ENCODE data around the gene GRXCR2.

Gene GRXCR2, protein sequence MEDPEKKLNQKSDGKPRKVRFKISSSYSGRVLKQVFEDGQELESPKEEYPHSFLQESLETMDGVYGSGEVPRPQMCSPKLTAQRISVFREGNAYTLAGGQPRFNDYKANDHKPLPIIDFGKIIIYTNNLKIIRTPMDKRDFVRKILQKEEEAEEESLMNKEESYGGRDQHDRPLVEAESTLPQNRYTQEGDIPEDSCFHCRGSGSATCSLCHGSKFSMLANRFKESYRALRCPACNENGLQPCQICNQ

DNA sequence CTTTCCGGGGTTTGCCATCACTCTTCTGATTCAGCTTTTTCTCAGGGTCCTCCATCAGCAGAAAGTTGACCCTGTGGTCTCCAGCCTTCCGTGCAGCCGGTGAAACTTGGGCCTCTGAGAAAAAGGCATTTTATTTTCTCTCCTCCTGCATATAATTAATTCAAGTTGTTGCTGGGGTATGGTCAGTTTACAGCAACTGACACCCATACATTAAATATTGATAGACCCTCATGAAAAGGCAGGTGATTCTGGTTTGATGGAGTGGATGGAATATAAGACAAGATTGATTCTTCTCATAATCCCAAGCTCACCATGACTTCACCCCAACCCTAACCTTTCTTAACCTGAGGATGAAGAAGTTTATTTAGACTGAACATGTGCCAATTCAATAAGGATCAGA, at the start of gene GRXCR2:
Gene GRXCR2 (minus strand): TSS at position 101 of the 400 bp plus-strand sequence. CDS start 46 bp downstream, at position 55.
- TF ChIP-seq, protein P1, sequence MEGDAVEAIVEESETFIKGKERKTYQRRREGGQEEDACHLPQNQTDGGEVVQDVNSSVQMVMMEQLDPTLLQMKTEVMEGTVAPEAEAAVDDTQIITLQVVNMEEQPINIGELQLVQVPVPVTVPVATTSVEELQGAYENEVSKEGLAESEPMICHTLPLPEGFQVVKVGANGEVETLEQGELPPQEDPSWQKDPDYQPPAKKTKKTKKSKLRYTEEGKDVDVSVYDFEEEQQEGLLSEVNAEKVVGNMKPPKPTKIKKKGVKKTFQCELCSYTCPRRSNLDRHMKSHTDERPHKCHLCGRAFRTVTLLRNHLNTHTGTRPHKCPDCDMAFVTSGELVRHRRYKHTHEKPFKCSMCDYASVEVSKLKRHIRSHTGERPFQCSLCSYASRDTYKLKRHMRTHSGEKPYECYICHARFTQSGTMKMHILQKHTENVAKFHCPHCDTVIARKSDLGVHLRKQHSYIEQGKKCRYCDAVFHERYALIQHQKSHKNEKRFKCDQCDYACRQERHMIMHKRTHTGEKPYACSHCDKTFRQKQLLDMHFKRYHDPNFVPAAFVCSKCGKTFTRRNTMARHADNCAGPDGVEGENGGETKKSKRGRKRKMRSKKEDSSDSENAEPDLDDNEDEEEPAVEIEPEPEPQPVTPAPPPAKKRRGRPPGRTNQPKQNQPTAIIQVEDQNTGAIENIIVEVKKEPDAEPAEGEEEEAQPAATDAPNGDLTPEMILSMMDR (IDR thresholded peaks at IDR 0.05; ENCODE audit: low read depth, low read length), result no peak
- no peak for DNase-seq (ENCODE audit: extremely low read depth, low read depth)

DNA sequence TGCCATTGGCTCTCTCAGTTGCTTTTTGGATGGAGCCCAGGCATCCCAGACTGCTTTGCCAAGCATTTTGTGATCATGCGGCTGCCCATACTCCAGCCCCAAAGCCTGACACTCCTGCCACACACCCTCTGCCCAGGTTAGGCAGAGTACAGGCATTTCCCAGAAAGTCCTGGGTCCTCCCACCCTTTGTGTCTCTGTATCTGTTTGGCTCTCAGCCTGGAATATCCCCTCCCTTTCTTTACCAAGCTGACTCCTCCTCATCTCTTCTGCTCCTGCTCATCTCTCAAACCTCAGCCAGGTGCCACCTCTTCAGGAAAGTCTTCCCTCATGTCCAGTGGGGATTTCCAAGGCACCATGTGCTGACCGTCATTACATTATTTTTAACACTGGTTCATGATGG, 49.2 kb upstream of the GRXCR2 start:
- TF ChIP-seq, protein P1 (IDR thresholded peaks at IDR 0.05; ENCODE audit: low read depth, low read length), result no peak

DNA sequence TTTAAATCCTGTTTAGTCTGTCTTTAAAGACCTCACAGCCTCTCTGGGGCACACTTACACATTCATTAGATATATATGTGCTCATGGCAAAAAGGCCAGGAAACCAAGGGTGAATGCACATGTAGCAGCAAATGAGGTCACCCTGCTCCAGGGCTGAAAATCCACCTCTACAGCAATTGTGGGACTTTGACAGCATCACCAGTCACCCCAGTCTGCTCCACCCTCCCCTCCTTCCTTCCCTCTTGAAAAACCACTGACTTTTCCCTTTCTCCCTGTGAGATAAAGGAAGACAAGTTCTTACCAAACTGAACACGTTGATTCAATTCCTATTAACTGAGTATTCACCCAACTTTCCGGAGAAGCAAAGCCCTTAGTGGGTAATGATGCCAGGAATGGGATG, 48.4 kb upstream of the GRXCR2 start:
- no peak for DNase-seq (ENCODE audit: extremely low read depth, low read depth)
- TF ChIP-seq, protein P1 (IDR thresholded peaks at IDR 0.05; ENCODE audit: low read depth, low read length), result no peak

More for the DNA sequence above, 49.2 kb upstream of the GRXCR2 start:
- DNase-seq (ENCODE audit: extremely low read depth, low read depth), result no peak

DNA sequence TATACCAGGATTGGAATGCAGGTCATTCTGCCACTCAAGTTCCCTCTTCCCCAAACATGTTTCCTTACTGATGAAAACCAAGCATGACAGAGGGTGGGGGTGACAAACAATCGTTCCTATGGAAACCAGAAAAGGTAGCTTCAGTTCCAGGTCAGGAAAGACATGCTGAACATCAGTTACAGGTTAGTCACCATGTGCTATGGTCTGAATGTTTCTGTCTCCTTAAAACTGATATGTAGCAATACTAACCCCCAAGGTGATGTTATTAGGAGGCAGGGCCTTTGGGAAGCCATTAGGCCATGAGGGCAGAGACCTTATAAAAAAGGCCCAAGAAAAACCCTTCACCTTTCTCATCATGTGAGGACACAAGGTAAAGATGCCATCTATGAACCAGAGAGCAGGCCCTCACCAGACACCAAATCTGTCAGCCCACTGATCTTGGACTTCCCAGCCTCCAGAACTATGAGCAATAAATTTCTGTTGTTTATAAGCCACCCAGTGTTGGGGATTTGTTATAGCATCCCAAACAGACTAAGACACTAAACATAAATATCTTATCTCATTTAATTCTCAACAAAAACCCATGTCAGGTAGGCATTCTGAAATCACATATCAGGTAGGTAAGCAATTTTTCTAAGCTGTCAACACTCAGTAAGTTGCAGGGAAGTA, 47.9 kb upstream of the GRXCR2 start:
- TF ChIP-seq, protein P1 (IDR thresholded peaks at IDR 0.05; ENCODE audit: low read depth, low read length), result no peak
- DNase-seq (ENCODE audit: extremely low read depth, low read depth), result no peak

DNA sequence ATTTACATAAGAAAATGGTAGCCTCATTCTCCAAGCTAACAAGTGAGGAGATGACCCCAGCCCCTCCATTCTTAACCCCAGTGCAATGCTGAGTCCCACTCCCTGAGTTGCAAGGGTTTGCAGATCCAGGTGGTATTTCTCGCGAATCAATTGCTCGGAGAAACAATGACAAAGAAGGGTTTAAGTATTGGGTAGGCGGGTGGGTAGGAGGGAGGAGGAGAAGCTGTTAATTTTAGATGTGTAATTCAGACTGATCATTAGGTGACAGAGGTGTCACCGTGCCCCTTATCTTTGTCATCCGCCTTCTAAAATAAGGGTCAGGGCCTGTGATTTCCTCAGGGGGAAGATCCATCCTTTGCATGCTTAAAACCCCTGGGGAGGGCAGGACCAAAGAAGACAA, 46.6 kb upstream of the GRXCR2 start:
- TF ChIP-seq, protein P1 (IDR thresholded peaks at IDR 0.05; ENCODE audit: low read depth, low read length), result no peak
- DNase-seq (ENCODE audit: extremely low read depth, low read depth), result no peak

DNA sequence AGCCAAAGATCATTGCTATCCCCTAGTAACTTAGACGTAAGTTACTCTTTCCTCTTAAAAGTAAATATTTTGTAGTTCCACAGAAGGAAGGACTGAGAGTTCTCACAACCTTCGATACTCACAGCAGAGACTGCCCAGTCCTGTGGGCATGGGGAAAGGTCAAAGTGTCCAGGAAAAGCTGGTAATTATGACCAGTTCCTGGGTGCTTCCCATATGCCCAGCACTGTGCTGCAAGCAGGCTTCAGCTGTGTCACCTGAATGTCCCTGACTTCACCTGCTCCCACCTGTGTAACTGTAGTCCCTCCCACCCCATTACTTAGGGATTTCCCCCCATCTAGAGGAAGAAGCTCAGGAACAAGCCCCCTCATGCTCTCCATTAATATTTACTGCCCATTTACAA, 45.6 kb upstream of the GRXCR2 start:
- DNase-seq (ENCODE audit: extremely low read depth, low read depth), result no peak
- TF ChIP-seq, protein P1 (IDR thresholded peaks at IDR 0.05; ENCODE audit: low read depth, low read length), result no peak

DNA sequence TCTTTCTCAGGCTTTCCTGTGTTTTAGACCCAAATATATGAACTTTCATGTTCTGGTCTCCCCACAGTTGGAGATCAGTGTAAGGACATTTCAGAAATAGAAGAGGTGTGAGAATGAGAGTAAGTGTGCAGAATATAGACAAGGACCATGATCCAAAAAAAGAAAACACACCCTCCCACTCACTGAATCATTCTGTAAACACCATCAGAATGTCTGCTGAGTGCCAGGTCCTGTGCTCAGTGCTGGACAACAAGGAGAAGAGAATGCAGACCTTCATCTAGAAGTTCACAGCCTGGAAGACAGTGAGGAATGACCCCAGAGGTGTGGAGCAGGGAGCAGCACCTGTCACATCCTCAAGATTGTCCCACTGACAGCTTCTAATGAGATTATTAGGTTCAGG, 44.5 kb upstream of the GRXCR2 start:
- no peak for DNase-seq (ENCODE audit: extremely low read depth, low read depth)
- TF ChIP-seq, protein P1 (IDR thresholded peaks at IDR 0.05; ENCODE audit: low read depth, low read length), result no peak
